GM18907 (cell line): ENCODE measurements around the gene GBP2.
"Not testable (repeated sequence)": the region's sequence is repeated elsewhere in the genome, so short reads cannot be mapped to it uniquely, and the experiment has no call there.

Experiments used
- ATAC-seq: cut with Tn5 transposase; IDR thresholded peaks from one replicate; pipeline ENCODE4 v1.9.1; 2021; ENCODE audit warnings: mild to moderate bottlenecking, moderate library complexity; ENCODE audit not compliant: unreplicated experiment

The GBP2 gene

DNA sequence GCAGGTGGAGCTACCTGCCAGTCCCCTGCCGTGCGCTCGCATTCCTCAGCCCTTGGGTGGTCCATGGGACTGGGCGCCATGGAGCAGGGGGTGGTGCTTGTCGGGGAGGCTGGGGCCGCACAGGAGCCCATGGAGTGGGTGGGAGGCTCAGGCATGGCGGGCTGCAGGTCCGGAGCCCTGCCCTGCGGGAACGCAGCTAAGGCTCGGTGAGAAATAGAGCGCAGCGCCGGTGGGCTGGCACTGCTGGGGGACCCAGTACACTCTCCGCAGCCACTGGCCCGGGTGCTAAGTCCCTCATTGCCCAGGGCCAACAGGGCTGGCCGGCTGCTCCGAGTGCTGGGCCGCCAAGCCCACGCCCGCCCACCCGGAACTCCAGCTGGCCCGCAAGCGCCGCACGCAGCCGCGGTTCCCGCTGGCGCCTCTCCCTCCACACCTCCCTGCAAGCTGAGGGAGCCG, 2.1 kb upstream of the GBP2 start:
- not testable (repeated sequence) for ATAC-seq

DNA sequence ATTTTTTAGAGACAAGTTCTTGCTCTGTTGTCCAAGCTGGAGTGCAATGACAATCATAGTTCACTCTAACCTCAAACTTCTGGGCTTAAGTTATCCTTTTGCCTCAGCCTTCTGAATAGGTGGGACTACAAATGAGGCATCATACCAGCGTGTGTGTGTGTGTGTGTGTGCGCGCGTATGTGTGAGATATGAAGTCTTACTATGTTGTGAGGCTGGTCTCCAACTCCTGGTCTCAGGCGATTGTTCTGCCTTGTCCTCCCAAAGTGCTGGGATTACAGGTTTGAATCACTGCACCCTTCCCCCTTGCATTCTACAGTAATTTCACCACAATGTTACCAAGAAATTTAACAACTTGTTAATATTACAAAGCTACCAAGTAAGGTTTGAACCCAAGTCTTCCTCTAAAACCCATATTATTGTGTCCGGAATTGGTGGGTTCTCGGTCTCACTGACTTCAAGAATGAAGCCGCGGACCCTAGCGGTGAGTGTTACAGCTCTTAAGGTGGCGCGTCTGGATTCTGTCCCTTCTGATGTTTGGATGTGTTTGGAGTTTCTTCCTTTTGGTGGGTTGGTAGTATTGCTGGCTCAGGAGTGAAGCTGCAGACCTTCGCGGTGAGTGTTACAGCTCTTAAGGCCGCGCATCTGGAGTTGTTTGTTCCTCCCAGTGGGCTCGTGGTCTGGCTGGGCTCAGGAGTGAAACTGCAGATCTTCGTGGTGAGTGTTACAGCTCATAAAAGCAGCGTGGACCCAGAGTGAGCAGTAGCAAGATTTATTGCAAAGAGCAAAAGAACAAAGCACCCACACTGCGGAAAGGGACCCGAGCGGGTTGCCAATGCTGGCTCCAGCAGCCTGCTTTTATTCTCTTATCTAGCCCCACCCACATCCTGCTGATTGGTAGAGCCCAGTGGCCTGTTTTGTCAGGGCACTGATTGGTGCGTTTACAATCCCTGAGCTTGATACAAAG, 970 bp upstream of the GBP2 start:
- ATAC-seq: not testable (repeated sequence)

- ATAC-seq: peak; percentile 28
Observed at GRCh38 chr1:89125240-89125912, 538 bp downstream of the GBP2 start.

DNA sequence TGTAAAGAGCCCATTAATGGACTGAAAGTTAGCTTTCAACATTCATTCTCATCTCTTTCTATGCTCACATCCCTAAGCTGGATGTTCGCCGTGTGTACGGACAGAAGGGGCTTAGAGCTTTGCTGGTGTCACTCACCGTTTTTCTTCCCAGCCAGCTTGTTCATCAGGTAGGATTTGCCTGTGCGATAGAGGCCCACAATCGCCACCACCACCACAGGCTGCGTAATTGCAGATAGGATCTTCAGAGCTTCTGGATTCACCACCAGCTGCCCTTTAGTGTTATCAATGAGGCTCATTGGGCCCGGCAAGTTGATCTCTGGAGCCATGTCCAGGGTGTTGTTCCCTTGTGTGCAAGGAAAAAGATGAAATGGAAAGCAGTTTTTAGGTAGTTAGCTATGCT, 4.3 kb downstream of the GBP2 start:
- ATAC-seq: no peak

DNA sequence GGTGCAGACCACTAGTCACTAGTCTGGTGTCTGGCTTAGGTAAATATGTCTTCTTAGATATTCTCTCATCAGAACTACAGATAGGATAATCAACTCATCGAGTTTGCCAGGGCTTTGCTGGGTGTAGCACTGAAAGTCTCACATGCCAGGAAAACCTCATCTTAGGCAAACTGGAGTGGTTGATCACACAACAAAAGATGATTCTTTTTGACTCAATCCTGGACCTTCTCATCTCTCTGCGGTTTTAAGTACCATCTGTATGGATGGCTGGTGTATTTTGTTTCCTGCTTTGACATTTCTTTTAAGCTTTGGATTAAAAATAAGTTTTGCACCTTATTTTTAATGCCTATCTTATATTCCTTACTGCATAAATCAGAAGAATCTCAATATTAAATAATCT, 11.3 kb downstream of the GBP2 start:
- no peak for ATAC-seq

DNA sequence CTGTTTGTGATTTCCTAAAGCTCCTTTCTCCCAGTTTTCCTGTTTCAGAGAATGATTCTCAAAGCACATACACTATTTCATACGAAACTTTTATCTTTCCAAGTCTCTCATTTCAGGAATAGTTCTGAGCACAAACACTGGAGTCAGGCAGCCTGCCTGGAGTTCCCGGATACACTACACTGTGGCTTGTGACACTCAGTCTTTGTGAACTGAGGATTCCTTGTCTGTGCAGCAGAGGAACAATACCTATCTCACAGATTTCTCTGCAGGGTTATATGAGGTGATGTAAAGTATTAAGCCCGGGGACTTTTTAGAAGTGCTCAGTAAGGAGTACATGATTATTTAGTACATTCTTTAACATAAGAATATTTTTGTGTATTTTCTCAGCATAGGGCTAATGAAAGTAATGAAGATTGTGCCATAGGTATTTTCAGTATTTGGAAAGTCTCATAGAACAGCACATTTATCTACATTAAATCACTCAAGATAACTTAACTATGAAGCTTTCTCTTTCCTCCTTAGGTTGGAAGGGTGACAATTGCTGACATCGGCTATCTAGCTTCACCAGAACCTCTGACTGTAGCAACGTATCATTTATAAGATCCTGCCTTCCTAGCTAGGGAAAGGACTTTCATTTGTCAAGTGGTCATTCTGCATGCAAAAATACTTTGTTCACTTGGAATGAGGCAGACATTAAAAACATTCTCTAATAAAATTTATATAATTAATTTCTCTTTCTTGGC, 12.9 kb downstream of the GBP2 start:
- no peak for ATAC-seq

DNA sequence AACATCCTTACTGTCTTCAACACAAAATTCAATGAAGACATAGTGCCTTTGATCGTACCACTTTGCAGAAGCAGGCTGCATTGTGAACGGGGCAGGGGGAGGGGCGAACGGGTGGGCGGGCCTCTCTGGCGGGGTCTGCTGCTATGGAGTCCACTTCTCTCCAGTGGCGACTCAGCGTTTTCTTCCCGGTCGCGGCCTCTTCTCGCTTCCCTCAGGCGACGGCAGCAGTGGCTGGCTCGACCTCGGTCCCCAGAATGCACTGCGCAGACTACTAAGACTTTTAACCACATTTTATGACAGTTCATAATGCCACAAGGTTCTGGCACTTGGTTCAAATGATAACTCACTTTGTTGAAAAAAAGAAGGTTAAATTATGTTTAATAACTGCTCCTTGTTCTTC, 21.2 kb downstream of the GBP2 start:
- ATAC-seq: no peak

DNA sequence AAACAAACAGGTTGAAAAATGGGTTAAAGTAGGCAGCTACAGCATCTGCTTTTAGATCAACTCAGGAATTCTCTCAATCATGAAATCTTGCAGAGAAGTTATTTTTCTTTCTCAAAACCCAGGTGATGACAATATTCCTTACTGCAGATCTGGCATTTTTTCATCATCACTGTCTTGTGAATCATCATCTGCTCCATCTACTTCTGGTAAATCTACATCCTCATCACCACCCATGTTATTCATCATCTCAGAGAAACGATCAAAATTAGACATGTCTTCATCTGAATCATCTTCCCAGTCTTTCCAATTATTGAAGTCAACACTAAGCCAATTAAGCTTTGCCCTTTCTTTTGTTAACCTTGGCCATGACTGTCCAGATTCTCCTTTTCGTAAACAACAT, 21.8 kb downstream of the GBP2 start:
- no peak for ATAC-seq

- ATAC-seq: no peak
Observed at GRCh38 chr1:89102021-89102420, 23.9 kb downstream of the GBP2 start.

DNA sequence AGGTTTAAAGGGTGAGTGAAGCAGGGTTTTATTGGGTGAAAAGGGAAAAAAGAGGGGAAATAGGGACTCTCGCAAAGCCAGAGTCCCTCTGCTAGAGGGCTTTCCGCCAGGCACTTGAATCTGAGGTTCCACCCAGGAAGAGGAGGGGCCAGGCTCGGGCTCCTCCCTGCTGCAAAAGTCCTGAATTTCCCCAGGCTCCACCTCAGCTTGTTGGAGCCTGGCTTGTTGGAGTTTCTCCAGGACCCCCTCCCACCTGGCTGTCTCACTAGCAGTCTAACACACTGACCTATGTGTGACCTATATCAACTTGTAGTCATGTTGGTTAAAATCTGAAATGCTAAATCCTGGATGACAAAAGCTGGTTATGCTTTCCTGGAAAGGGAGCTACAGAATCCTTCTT, 25.5 kb downstream of the GBP2 start:
- no peak for ATAC-seq

- ATAC-seq: no peak
Observed at GRCh38 chr1:89098857-89099256, 27.1 kb downstream of the GBP2 start.

DNA sequence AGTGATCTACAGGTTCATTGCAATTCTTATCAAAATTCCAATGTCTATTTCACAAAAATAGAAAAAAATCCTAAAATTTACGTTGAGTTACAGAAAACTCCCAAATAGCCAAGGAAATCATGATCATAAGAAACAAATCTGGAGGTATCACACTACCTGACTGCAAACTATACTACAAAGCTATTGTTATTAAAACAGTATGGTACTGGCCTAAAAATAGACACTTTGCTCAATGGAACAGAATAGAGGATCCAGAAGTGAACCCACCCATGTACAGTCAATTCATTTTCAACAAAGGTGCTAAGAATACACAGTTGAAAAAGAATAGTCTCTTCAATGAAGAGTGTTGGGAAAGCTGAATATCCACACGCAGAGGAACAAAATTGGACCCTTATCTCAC, 30.2 kb downstream of the GBP2 start:
- no peak for ATAC-seq

DNA sequence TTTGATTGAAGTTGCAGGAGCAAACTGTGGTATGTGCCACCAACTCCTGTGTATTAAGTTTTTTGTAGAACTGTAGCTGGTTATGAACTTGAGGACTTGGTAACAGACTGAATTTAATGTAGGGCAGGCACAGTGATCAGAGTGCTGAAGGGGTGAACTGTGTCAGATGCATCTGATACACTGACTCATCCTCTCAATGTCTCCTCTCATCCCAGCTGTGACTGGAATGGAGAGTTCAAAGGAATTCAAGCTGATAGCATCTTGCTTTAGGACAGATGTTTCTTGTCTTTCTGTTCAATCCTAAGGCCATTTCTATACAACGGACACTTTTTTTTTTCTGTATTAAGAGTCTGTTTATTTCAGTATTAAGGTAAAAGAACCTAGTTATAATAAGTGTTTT, 36.0 kb downstream of the GBP2 start:
- no peak for ATAC-seq

DNA sequence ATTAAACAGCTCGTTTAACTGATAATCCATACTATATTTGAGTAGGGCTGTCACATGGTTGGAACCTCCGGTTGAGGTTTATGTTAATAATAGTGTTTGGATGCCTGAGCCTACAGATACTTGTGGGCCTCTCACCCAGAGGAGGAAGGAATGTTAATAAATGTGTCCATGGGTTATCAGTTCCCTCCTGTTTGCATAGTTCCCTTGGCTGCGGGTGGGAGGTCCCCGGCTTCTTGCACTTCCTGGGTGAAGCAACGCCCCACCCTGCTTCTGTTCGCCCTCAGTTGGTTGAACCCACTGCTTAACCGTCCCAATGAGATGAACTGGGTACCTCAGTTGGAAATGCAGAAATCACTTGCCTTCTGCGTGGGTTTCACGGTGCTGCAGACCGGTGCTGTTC, 37.3 kb downstream of the GBP2 start:
- ATAC-seq: no peak

GRCh38 chr1:89087241-89087640, 38.7 kb downstream of the GBP2 start:
- ATAC-seq: no peak

GRCh38 chr1:89085781-89086180, 40.1 kb downstream of the GBP2 start:
- peak; percentile 45 for ATAC-seq

- peak; percentile 60 for ATAC-seq
Observed at GRCh38 chr1:89081005-89081404, 44.9 kb downstream of the GBP2 start.

GRCh38 chr1:89080068-89080467, 45.8 kb downstream of the GBP2 start:
- ATAC-seq: not testable (repeated sequence)

DNA sequence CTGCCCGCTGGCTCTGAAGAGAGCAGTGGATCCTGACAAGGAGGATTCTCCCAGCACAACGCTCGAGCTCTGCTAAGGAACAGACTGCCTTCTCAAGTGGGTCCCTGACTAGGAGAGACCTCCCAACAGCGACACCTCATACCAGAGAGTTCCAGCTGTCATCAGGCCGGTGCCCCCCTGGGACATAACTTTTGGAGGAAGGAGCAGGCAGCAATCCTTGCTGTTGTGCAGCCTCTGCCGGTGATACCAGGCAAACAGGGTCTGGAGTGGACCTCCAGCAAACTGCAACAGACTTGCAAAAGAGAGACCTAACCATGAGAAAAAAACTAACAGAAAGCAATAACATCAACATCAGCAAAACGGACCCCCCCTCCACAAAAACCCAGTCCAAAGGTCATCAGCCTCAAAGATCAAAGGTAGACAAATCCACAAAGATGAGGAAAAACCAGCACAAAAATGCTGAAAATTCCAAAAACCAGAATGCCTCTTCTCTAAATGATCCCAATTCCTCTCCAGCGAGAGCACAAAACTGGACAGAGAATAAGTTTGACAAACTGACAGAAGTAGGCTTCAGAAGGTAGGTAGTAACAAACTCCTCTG, 53.3 kb downstream of the GBP2 start:
- ATAC-seq: not testable (repeated sequence)

DNA sequence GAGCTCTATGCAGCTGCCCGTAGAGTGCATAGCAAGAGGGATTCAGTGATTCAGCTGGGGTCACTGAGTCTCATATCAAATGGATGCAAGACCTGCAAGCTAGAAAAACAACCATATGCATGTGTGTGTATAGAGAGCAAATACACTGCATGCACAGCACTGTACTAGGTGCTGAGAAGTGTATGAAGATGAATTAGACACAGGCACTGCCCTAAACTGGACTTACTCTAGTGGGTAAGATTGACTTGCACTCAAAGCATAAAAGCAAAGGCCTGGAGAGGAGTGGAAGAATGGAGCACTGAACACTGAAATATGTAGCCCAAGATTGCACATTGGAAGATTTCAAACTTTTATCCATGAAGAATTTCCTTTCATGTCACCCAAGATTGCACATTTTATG, 55.4 kb downstream of the GBP2 start:
- no peak for ATAC-seq

GRCh38 chr1:89069951-89070350, 56.0 kb downstream of the GBP2 start:
- no peak for ATAC-seq
